GM19351 (cell line): Measurements from ENCODE around the gene DHDH.
A peak's percentile ranks its signal among the peaks of the same experiment; 100 is the strongest.

Source experiments
- ATAC-seq: cut with Tn5 transposase; IDR thresholded peaks from one replicate; pipeline ENCODE4 v1.9.1; 2021; ENCODE audit warnings: mild to moderate bottlenecking, moderate library complexity; ENCODE audit not compliant: unreplicated experiment

Gene DHDH

GRCh38 chr19:48946463-48947257 is 13.2 kb downstream of the DHDH start:
- ATAC-seq = no peak

DNA sequence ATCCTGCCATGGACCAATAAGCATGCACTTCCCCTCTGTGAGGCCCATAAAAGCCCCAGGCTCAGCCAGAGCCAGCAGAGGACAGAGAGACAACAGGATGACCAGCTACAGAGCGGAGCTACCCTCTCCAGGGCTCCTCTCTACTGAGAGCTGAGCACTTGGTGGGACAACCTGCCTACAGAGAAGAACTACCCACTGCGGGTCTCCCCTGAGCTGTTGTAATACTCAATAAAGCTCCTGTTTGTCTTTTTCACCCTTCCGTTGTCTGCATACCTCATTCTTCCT is 13.7 kb downstream of the DHDH start:
- no peak for ATAC-seq

DNA sequence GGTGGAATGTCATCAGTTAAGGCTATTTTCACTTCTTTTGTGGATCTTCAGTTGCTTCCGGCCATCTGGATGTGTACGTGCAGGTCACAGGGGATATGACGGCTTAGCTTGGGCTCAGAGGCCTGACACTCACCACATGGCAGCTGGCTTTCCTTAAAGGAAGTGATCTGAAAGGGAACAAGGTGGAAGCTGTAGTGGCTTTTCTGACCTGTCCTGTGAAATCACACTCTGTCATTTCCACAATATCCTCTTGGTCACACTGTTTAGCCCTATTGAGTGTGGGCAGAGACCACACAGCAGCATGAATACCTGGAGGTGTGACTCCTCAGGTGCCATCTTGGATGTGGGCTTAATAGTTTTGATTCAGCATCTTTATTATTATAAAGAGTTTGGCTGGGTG is 16.7 kb downstream of the DHDH start:
- ATAC-seq = no peak

GRCh38 chr19:48950830-48951519 is 17.5 kb downstream of the DHDH start:
- no peak for ATAC-seq

DNA sequence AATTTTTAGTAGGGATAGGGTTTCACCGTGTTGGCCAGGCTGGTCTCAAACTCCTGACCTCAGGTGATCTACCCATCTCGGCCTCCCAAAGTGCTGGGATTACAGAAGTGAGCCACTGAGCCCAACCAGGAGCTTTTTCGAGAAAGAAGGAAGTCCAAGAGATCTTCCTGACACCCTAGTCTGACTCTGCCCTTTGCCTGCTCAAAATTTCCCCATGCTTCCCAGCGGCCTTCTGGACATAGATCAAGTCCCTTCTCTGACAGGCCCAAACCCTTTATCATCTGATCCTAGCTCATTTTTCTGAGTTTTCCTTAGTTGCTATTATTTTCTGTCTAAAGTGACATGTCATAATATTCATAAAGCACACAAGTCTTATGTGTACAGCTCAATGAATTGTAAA is 19.6 kb downstream of the DHDH start:
- no peak for ATAC-seq

GRCh38 chr19:48953990-48954594 is 20.6 kb downstream of the DHDH start:
- no peak for ATAC-seq

DNA sequence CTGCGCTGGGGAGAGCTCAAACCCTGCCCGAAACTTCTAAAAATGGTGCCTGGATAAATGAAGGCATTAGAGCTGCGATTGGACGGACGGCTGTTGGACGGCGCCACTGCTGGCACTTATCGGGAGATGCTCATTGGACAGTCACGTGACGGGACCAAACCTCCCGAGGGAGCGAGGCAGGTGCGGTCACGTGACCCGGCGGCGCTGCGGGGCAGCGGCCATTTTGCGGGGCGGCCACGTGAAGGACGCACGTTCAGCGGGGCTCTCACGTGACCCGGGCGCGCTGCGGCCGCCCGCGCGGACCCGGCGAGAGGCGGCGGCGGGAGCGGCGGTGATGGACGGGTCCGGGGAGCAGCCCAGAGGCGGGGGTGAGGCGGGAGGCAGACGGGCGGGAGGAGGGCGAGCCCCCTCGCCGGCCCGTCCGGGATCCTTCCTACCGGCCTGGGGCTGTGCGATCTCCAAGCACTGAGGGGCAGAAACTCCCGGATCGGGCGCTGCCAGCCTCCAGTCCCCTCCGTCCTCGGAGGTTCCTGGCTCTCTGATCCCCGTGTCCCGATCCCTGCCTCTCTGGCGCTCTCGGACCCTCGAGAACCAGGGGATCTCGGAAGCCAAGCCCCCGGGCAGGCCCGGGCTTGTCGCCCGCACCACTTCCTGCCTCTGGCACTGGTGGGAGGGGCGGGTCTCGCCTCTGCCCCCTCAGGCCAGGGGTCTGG is 21.3 kb downstream of the DHDH start, which contains the start of gene BAX:
TSS of gene BAX (plus strand) at position 281 of the 713 bp plus-strand sequence. CDS start at position 335, 54 bp downstream.
- peak; percentile 79 for ATAC-seq

GRCh38 chr19:48955308-48955958 is 21.9 kb downstream of the DHDH start:
- ATAC-seq = no peak

GRCh38 chr19:48958006-48958405 is 24.5 kb downstream of the DHDH start:
- no peak for ATAC-seq

GRCh38 chr19:48959341-48960239 is 26.1 kb downstream of the DHDH start:
- no peak for ATAC-seq

DNA sequence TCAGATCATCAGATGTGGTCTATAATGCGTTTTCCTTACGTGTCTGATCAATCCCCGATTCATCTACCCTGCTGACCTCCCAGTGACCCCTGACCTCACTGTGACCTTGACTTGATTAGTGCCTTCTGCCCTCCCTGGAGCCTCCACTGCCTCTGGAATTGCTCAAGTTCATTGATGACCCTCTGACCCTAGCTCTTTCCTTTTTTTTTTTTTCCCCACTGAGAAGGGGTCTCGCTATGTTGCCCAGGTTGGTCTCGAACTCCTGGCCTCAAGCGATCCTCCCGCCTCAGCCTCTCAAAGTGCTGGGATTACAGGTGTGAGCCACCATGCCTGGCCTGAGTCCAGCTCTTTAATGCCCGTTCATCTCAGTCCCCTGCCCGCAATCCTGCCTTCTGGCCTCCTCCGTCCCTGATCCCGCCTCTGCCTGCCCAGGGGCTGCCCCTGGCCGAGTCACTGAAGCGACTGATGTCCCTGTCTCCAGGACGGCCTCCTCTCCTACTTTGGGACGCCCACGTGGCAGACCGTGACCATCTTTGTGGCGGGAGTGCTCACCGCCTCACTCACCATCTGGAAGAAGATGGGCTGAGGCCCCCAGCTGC is 27.7 kb downstream of the DHDH start:
- no peak for ATAC-seq

- ATAC-seq = no peak
These were observed 28.2 kb downstream of the DHDH start for GRCh38 chr19:48961673-48962028.

- peak; percentile 44 for ATAC-seq
These were observed 28.7 kb downstream of the DHDH start for GRCh38 chr19:48962029-48962848.

- ATAC-seq = no peak
These were observed 29.3 kb downstream of the DHDH start for GRCh38 chr19:48962849-48963165.

GRCh38 chr19:48963371-48964204 is 30.1 kb downstream of the DHDH start:
- no peak for ATAC-seq

- ATAC-seq = no peak
These were observed 30.9 kb downstream of the DHDH start for GRCh38 chr19:48964205-48965039.
